ENCODE measurements around the gene MRPL47. TPM values are rescaled to one million over a fixed set of nuclear protein-coding genes. Genes with fewer than 3 reads are reported as not detected.
A peak's percentile ranks its signal among the peaks of the same experiment; 100 is the strongest.

The MRPL47 gene
- total and polyA plus RNA-seq, 2 of the 13 experiments (the other 11 are each of a cell fraction or from before 2014, with no cell fraction given) = 36.1 to 83.8 TPM

DNA sequence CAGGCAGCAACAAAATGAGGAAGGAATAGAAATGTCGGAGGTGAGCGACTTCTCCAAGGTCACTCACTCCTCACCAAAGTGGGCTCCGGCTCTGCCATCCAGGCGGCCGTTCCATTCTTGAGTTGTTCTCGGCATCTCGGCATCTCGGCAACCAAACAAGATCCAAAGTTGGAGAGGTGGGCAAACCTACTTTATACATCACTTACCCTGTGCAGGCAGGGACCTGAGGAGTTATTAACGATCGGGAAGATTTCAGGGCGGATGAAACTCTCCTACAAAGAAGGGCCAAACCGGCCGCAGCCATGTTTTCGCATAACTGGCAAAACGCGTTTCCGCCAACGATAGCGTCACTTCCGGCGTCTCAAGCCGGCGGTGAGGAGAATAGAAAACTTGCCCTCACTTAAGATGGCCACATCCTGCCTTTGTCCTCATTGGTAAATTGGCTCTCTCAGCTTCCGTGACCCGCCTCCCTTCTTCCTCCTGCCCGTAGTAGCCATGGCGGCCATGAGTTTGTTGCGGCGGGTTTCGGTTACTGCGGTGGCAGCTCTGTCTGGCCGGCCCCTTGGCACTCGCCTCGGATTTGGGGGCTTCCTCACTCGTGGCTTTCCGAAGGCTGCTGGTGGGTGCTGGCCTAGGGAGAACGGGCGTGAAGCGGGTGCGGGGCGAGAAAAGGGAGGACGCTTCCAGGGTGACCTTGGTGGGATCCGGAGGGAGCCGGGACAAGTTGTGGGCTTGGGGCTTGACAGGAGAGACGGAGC, at the start of gene MRPL47, which contains the start of gene NDUFB5 (continued):
- TF ChIP-seq, protein P1, sequence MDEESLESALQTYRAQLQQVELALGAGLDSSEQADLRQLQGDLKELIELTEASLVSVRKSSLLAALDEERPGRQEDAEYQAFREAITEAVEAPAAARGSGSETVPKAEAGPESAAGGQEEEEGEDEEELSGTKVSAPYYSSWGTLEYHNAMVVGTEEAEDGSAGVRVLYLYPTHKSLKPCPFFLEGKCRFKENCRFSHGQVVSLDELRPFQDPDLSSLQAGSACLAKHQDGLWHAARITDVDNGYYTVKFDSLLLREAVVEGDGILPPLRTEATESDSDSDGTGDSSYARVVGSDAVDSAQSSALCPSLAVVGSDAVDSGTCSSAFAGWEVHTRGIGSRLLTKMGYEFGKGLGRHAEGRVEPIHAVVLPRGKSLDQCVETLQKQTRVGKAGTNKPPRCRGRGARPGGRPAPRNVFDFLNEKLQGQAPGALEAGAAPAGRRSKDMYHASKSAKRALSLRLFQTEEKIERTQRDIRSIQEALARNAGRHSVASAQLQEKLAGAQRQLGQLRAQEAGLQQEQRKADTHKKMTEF (CRISPR knock-in tag; IDR thresholded peaks at IDR 0.05) = peak; percentile 56; the same call in 1 of the 2 replicates
- TF ChIP-seq ZNF772 (CRISPR knock-in tag; IDR thresholded peaks at IDR 0.05) = peak; percentile 81
- peak; percentile 43; the same call in 1 of the 2 replicates for TF ChIP-seq MED1 (CRISPR knock-in tag; IDR thresholded peaks at IDR 0.05)
- TF ChIP-seq ZNF766 (CRISPR knock-in tag; IDR thresholded peaks at IDR 0.05; ENCODE audit: borderline replicate concordance) = peak; percentile 85; the same call in 1 of the 2 replicates
- TF ChIP-seq, protein P2, sequence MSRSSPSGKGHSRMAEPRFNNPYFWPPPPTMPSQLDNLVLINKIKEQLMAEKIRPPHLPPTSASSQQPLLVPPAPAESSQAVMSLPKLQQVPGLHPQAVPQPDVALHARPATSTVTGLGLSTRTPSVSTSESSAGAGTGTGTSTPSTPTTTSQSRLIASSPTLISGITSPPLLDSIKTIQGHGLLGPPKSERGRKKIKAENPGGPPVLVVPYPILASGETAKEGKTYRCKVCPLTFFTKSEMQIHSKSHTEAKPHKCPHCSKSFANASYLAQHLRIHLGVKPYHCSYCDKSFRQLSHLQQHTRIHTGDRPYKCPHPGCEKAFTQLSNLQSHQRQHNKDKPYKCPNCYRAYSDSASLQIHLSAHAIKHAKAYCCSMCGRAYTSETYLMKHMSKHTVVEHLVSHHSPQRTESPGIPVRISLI (CRISPR knock-in tag; IDR thresholded peaks at IDR 0.05; ENCODE audit: borderline replicate concordance) = no peak
- no peak for TF ChIP-seq HOXA9 (CRISPR knock-in tag; IDR thresholded peaks at IDR 0.05; ENCODE audit: borderline replicate concordance)
- TF ChIP-seq, protein P3, sequence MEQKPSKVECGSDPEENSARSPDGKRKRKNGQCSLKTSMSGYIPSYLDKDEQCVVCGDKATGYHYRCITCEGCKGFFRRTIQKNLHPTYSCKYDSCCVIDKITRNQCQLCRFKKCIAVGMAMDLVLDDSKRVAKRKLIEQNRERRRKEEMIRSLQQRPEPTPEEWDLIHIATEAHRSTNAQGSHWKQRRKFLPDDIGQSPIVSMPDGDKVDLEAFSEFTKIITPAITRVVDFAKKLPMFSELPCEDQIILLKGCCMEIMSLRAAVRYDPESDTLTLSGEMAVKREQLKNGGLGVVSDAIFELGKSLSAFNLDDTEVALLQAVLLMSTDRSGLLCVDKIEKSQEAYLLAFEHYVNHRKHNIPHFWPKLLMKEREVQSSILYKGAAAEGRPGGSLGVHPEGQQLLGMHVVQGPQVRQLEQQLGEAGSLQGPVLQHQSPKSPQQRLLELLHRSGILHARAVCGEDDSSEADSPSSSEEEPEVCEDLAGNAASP (CRISPR knock-in tag; IDR thresholded peaks at IDR 0.05; ENCODE audit: borderline replicate concordance) = peak; percentile 29; the same call in 1 of the 2 replicates
- TF ChIP-seq, protein P4, sequence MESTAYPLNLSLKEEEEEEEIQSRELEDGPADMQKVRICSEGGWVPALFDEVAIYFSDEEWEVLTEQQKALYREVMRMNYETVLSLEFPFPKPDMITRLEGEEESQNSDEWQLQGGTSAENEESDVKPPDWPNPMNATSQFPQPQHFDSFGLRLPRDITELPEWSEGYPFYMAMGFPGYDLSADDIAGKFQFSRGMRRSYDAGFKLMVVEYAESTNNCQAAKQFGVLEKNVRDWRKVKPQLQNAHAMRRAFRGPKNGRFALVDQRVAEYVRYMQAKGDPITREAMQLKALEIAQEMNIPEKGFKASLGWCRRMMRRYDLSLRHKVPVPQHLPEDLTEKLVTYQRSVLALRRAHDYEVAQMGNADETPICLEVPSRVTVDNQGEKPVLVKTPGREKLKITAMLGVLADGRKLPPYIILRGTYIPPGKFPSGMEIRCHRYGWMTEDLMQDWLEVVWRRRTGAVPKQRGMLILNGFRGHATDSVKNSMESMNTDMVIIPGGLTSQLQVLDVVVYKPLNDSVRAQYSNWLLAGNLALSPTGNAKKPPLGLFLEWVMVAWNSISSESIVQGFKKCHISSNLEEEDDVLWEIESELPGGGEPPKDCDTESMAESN (CRISPR knock-in tag; conservative IDR thresholded peaks at IDR 0.05) = 0 out of 2 replicates have a peak, but pooled peaks have one; percentile 20
- peak; percentile 86 for TF ChIP-seq TAF1 (CRISPR knock-in tag; IDR thresholded peaks at IDR 0.05)
- 0 out of 2 replicates have a peak, but pooled peaks have one; percentile 53 for TF ChIP-seq ZNF224 (CRISPR knock-in tag; IDR thresholded peaks at IDR 0.05)
- no peak for TF ChIP-seq ZNF3 (CRISPR knock-in tag; IDR thresholded peaks at IDR 0.05)
- peak; percentile 90 for TF ChIP-seq ZNF605 (CRISPR knock-in tag; IDR thresholded peaks at IDR 0.05)
- TF ChIP-seq, protein P5, sequence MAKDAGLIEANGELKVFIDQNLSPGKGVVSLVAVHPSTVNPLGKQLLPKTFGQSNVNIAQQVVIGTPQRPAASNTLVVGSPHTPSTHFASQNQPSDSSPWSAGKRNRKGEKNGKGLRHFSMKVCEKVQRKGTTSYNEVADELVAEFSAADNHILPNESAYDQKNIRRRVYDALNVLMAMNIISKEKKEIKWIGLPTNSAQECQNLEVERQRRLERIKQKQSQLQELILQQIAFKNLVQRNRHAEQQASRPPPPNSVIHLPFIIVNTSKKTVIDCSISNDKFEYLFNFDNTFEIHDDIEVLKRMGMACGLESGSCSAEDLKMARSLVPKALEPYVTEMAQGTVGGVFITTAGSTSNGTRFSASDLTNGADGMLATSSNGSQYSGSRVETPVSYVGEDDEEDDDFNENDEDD (CRISPR knock-in tag; IDR thresholded peaks at IDR 0.05; ENCODE audit: borderline replicate concordance) = peak; percentile 31; the same call in 1 of the 2 replicates
- TF ChIP-seq, protein P6, sequence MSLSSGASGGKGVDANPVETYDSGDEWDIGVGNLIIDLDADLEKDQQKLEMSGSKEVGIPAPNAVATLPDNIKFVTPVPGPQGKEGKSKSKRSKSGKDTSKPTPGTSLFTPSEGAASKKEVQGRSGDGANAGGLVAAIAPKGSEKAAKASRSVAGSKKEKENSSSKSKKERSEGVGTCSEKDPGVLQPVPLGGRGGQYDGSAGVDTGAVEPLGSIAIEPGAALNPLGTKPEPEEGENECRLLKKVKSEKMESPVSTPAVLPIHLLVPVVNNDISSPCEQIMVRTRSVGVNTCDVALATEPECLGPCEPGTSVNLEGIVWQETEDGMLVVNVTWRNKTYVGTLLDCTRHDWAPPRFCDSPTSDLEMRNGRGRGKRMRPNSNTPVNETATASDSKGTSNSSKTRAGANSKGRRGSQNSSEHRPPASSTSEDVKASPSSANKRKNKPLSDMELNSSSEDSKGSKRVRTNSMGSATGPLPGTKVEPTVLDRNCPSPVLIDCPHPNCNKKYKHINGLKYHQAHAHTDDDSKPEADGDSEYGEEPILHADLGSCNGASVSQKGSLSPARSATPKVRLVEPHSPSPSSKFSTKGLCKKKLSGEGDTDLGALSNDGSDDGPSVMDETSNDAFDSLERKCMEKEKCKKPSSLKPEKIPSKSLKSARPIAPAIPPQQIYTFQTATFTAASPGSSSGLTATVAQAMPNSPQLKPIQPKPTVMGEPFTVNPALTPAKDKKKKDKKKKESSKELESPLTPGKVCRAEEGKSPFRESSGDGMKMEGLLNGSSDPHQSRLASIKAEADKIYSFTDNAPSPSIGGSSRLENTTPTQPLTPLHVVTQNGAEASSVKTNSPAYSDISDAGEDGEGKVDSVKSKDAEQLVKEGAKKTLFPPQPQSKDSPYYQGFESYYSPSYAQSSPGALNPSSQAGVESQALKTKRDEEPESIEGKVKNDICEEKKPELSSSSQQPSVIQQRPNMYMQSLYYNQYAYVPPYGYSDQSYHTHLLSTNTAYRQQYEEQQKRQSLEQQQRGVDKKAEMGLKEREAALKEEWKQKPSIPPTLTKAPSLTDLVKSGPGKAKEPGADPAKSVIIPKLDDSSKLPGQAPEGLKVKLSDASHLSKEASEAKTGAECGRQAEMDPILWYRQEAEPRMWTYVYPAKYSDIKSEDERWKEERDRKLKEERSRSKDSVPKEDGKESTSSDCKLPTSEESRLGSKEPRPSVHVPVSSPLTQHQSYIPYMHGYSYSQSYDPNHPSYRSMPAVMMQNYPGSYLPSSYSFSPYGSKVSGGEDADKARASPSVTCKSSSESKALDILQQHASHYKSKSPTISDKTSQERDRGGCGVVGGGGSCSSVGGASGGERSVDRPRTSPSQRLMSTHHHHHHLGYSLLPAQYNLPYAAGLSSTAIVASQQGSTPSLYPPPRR (CRISPR knock-in tag; IDR thresholded peaks at IDR 0.05; ENCODE audit: borderline replicate concordance) = no peak
